ENCODE data around the gene MKLN1. TPM values are rescaled to one million over a fixed set of nuclear protein-coding genes. Genes with fewer than 3 reads are reported as not detected.
"Not testable (repeated sequence)": the region's sequence is repeated elsewhere in the genome, so short reads cannot be mapped to it uniquely, and the experiment has no call there.

Gene MKLN1
- total RNA-seq, 3 donors from 2014 or later = 78.1 to 113 (median 80.3) TPM

DNA sequence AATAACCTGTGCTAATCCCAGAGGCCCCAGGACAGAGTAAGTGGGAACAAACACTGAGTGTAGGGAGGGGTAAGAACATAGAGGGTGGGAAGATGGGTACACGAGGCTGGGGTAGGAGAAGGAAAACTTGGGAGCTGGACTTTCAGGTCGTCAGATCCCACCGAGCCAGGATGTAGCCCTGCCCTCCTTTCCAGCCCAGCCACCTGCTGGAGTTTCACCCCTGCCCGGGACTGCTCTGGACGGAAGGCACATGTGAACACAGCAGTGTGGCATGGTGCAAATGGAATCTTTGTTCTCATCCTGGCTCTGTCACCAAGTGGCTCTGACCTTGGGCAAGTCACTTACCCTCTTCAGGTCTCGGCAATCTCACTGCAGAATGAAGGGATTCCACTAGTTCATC is 176.0 kb downstream of the MKLN1 start:
- DNase-seq (ENCODE audit: low spot score in 2 of 2) = no peak
- peaks cover 7% of the 10 kb centered on the region in 2 donors for H3K4me1 ChIP-seq
- peaks cover 0 to 5% of the 10 kb centered on the region in 2 donors for H3K27me3 ChIP-seq
- no peak overlapping the region for H3K4me3 ChIP-seq
- peak overlapping the region in 1 of 2 donors; percentile 72 for H3K27ac ChIP-seq
- TF ChIP-seq POLR2AphosphoS5 (IDR thresholded peaks at IDR 0.05) = no peak
- no peak for TF ChIP-seq POLR2A (IDR thresholded peaks at IDR 0.05)
- TF ChIP-seq, protein P1, sequence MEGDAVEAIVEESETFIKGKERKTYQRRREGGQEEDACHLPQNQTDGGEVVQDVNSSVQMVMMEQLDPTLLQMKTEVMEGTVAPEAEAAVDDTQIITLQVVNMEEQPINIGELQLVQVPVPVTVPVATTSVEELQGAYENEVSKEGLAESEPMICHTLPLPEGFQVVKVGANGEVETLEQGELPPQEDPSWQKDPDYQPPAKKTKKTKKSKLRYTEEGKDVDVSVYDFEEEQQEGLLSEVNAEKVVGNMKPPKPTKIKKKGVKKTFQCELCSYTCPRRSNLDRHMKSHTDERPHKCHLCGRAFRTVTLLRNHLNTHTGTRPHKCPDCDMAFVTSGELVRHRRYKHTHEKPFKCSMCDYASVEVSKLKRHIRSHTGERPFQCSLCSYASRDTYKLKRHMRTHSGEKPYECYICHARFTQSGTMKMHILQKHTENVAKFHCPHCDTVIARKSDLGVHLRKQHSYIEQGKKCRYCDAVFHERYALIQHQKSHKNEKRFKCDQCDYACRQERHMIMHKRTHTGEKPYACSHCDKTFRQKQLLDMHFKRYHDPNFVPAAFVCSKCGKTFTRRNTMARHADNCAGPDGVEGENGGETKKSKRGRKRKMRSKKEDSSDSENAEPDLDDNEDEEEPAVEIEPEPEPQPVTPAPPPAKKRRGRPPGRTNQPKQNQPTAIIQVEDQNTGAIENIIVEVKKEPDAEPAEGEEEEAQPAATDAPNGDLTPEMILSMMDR (IDR thresholded peaks at IDR 0.05) = no peak
- intact Hi-C loops (cut with DNase I; ENCODE audit: low total_unique reads) = loop anchor here (10.0 kb wide), 1 partner anchor 151 kb away; no protein-coding TSS in a partner anchor
- H3K36me3 ChIP-seq = no peaks in the 10 kb centered on the region
- H3K9me3 ChIP-seq = no peaks in the 10 kb centered on the region

DNA sequence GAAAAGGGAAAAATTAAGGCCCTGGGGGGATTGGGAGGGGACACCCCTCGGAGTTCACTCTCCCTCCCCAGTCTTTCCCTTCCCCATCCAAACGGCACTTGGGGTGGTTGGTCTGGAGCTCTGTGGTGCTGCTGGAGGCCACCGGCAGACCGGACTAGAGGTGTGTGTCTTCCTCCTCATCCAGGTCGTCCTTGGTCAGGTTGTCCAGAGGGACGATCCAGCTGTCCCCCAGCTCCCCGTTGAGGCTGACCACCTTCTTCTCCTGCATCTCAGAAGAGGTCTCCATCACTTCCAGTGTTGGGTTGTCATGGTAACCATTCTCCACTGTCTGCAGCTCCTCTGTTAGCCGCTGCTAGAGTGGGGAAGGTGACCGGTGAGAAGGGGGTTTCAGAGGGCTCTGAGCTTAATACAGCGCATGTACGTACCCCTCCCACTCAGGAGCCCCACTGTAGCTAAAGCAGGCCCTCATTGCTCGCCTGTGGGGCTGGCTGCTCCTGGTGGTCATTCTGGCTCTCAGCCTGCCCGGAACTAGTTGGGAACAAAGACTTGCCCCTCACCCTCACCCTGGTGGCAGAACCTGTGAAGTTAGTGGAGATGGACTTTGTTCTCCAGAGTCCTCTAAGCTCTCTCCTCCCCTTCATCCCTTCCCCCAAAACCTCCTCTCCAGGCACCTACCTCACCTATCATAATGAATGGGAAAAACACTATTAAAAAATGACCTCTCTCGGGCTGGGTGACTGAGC is 176.7 kb downstream of the MKLN1 start:
- intact Hi-C loops (cut with DNase I; ENCODE audit: low total_unique reads) = loop anchor here (10.0 kb wide), 1 partner anchor 150 kb away; no protein-coding TSS in a partner anchor
- Histone ChIP-seq H3K27ac (peak overlapping the region in 1 of 2 donors; percentile 72), H3K4me3 (no peak overlapping the region), H3K27me3 (peaks cover 0 to 5% of the 10 kb centered on the region in 2 donors), H3K36me3 (no peaks in the 10 kb centered on the region), H3K4me1 (peaks cover 7% of the 10 kb centered on the region in 2 donors), H3K9me3 (no peaks in the 10 kb centered on the region)
- no peak for DNase-seq (ENCODE audit: low spot score in 2 of 2)
- no peak for TF ChIP-seq POLR2A (IDR thresholded peaks at IDR 0.05)
- TF ChIP-seq, protein P1 (IDR thresholded peaks at IDR 0.05) = no peak

DNA sequence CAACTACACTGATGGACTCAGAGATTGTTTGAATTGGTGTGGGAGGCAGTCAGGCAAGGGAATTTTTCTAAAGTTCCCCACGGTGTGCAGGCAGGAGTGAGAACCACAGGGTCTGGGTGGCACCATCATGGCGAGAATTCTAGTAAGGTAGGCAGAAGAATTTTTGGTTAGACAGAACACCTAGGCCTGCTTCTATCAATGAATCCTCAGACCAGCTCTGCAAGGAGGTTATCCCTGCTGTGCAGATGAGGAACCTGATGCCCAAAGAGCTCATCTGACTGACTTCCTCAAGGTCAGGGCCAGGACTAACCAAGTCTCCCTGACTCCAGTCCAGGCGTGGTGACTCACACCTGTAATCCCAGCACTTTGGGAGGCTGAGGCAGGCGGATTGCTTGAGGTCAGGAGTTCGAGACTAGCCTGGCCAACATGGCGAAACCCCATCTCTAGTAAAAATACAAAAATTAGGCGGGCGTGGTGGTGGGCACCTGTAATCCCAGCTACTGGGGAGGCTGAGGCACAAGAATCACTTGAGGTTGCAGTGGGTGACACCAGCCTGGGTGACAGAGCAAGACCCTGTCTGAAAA is 177.5 kb downstream of the MKLN1 start:
- intact Hi-C loops (cut with DNase I; ENCODE audit: low total_unique reads) = loop anchor here (10.0 kb wide), 1 partner anchor 150 kb away; no protein-coding TSS in a partner anchor
- DNase-seq (ENCODE audit: low spot score in 2 of 2) = not testable (repeated sequence)

DNA sequence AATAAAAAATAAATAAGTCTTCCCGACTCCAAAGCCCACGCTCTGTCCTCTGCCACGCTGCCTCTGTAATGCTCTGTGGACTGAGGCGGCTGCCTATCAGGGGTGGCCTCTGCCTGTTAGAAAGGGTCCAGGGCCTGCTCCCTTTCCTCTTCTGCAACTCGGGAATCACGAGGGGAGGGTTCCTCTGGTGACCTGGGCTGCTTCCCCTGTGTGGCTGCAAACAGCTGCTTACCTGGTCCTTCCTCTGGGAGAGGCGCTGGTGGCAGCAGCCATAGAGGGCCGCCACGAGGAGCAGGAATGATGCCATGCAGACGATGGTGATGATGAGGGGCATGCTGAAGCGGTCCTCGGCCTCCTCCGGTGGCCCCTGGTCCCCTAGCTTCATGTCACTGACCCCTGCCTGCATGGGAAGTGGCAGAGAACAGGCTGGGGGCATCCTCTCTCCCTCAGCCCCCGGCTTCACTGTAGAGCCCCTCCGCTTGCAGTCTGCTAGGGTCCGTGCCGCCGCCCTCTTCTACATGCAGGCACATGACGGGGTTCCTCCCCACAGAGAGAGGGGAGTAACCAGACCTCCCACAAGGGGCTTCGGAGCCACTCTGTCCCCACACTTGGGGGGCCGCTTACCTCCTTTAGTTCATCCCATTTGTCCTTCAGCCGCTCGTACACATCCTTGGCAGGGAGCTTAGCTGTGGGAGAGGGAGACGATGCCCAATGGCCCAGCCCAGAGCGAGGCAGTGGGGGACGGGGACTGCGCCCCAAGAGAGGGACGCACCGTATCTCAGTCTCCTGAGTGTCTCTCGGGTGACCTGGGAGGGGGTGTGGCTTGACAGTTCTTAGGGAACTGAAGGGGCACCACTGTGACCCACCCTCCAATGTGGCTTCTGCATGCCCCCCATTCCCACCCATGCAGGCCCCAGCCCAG is 178.2 kb downstream of the MKLN1 start:
- H3K9me3 ChIP-seq = no peaks in the 10 kb centered on the region
- H3K27me3 ChIP-seq = peaks cover 0 to 5% of the 10 kb centered on the region in 2 donors
- H3K4me1 ChIP-seq = peaks cover 7% of the 10 kb centered on the region in 2 donors
- no peak for TF ChIP-seq POLR2AphosphoS5 (IDR thresholded peaks at IDR 0.05)
- TF ChIP-seq POLR2A (IDR thresholded peaks at IDR 0.05) = no peak
- TF ChIP-seq, protein P1 (IDR thresholded peaks at IDR 0.05) = no peak
- no peak for DNase-seq (ENCODE audit: low spot score in 2 of 2)
- intact Hi-C loops (cut with DNase I; ENCODE audit: low total_unique reads) = loop anchor here (10.0 kb wide), 1 partner anchor 149 kb away; no protein-coding TSS in a partner anchor
- no peak overlapping the region for H3K27ac ChIP-seq
- no peak overlapping the region for H3K4me3 ChIP-seq
- H3K36me3 ChIP-seq = no peaks in the 10 kb centered on the region

More for the DNA sequence above, 177.5 kb downstream of the MKLN1 start:
- H3K4me3 ChIP-seq, H3K27me3 ChIP-seq, H3K4me1 ChIP-seq, H3K36me3 ChIP-seq, H3K9me3 ChIP-seq, H3K27ac ChIP-seq: not testable (repeated sequence)

DNA sequence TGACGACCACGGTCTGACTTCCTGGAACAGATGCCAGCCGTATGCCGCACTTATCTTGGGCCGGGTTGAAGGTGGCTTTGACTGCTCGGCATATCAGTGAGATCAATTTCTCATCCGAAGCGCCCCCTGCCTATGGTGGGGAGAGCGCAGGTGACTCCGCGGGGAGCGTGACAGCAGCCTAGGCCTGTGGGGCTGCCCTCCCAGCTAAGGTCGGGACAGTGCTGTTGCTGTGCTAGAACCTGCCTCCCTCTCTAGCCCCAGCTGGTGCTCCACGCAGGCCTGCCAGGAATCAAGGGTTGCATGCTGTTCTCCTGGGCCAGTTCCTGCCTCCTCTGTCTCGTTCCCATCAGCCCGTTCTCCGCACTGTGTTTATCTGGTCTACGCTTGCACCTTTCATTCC is 178.9 kb downstream of the MKLN1 start:
- H3K4me3 ChIP-seq = no peak overlapping the region
- H3K4me1 ChIP-seq = peaks cover 7% of the 10 kb centered on the region in 2 donors
- H3K27me3 ChIP-seq = peaks cover 0 to 5% of the 10 kb centered on the region in 2 donors
- intact Hi-C loops (cut with DNase I; ENCODE audit: low total_unique reads) = loop anchor here (10.0 kb wide), 1 partner anchor 148 kb away; no protein-coding TSS in a partner anchor
- H3K36me3 ChIP-seq = no peaks in the 10 kb centered on the region
- DNase-seq (ENCODE audit: low spot score in 2 of 2) = no peak
- H3K27ac ChIP-seq = no peak overlapping the region
- H3K9me3 ChIP-seq = no peaks in the 10 kb centered on the region
- TF ChIP-seq POLR2AphosphoS5 (IDR thresholded peaks at IDR 0.05) (no peak), POLR2A (IDR thresholded peaks at IDR 0.05) (no peak)
- TF ChIP-seq, protein P1 (IDR thresholded peaks at IDR 0.05) = no peak
